ENCODE results near the gene LRRC8D.

LRRC8D gene

GRCh38 chr1:89890085-89890752 is 69.4 kb downstream of the LRRC8D start:
- POLR2A ChIA-PET = no interaction called here
- no peak for TF ChIP-seq ELF4 (IDR thresholded peaks at IDR 0.05)
- TF ChIP-seq L3MBTL2 (conservative IDR thresholded peaks at IDR 0.05) = no peak
- TF ChIP-seq FOXA1 (IDR thresholded peaks at IDR 0.05) = no peak
- TF ChIP-seq FOXM1 (IDR thresholded peaks at IDR 0.05; ENCODE audit: borderline replicate concordance) = no peak
- TF ChIP-seq FOXK2 (IDR thresholded peaks at IDR 0.05) = no peak
- peak; percentile 42 for TF ChIP-seq PKNOX1 (IDR thresholded peaks at IDR 0.05)
- no peak for TF ChIP-seq SUZ12 (IDR thresholded peaks at IDR 0.05)
- DNase-seq (ENCODE audit: extremely low spot score) = peak; percentile 47
- CTCF ChIA-PET = no interaction called here

- no peak for DNase-seq (ENCODE audit: extremely low spot score)
- no peak for TF ChIP-seq FOXK2 (IDR thresholded peaks at IDR 0.05)
- ChIA-PET POLR2A (no interaction called here), CTCF (no interaction called here)
Measured at GRCh38 chr1:89892816-89893215, 72.0 kb downstream of the LRRC8D start.

- CTCF ChIA-PET = interaction anchor here (0.6 kb wide), 1 partner anchor 722 kb away, joined by 3 read pairs; no protein-coding TSS in a partner anchor
- no peak for DNase-seq (ENCODE audit: extremely low spot score)
- POLR2A ChIA-PET = interaction anchor here (1.0 kb wide), 1 partner anchor 72 kb away, joined by 3 read pairs; no protein-coding TSS in a partner anchor
- TF ChIP-seq BHLHE40 (IDR thresholded peaks at IDR 0.05; ENCODE audit: borderline replicate concordance) (no peak), ZNF384 (IDR thresholded peaks at IDR 0.05) (no peak), SP1 (IDR thresholded peaks at IDR 0.05) (no peak), L3MBTL2 (conservative IDR thresholded peaks at IDR 0.05) (no peak), ELF4 (IDR thresholded peaks at IDR 0.05) (no peak), LEF1 (IDR thresholded peaks at IDR 0.05; ENCODE audit: borderline replicate concordance) (no peak), CTBP1 (IDR thresholded peaks at IDR 0.05; ENCODE audit: borderline replicate concordance) (no peak), FOXK2 (IDR thresholded peaks at IDR 0.05) (no peak), ARNT (IDR thresholded peaks at IDR 0.05) (no peak), FOXM1 (IDR thresholded peaks at IDR 0.05; ENCODE audit: borderline replicate concordance) (no peak), SUZ12 (IDR thresholded peaks at IDR 0.05) (no peak), HDGF (IDR thresholded peaks at IDR 0.05; ENCODE audit: borderline replicate concordance) (no peak), TARDBP (IDR thresholded peaks at IDR 0.05) (no peak)
Measured at GRCh38 chr1:89894210-89895201, 73.7 kb downstream of the LRRC8D start.

GRCh38 chr1:89896105-89896942 is 75.5 kb downstream of the LRRC8D start:
- TF ChIP-seq SP1 (IDR thresholded peaks at IDR 0.05) = no peak
- no peak for TF ChIP-seq TARDBP (IDR thresholded peaks at IDR 0.05)
- no peak for TF ChIP-seq ELF4 (IDR thresholded peaks at IDR 0.05)
- TF ChIP-seq ZNF384 (IDR thresholded peaks at IDR 0.05) = no peak
- no peak for TF ChIP-seq L3MBTL2 (conservative IDR thresholded peaks at IDR 0.05)
- TF ChIP-seq HDGF (IDR thresholded peaks at IDR 0.05; ENCODE audit: borderline replicate concordance) = no peak
- no peak for TF ChIP-seq FOXA1 (IDR thresholded peaks at IDR 0.05)
- TF ChIP-seq FOXM1 (IDR thresholded peaks at IDR 0.05; ENCODE audit: borderline replicate concordance) = no peak
- TF ChIP-seq SUZ12 (IDR thresholded peaks at IDR 0.05) = no peak
- TF ChIP-seq FOXK2 (IDR thresholded peaks at IDR 0.05) = no peak
- TF ChIP-seq ARNT (IDR thresholded peaks at IDR 0.05) = no peak
- TF ChIP-seq CTBP1 (IDR thresholded peaks at IDR 0.05; ENCODE audit: borderline replicate concordance) = no peak
- no peak for TF ChIP-seq BHLHE40 (IDR thresholded peaks at IDR 0.05; ENCODE audit: borderline replicate concordance)
- no peak for TF ChIP-seq NFRKB (IDR thresholded peaks at IDR 0.05)
- DNase-seq (ENCODE audit: extremely low spot score) = no peak
- POLR2A ChIA-PET = no interaction called here
- CTCF ChIA-PET = interaction anchor here (0.8 kb wide), 1 partner anchor 53 kb away, joined by 3 read pairs; no protein-coding TSS in a partner anchor

- ChIA-PET POLR2A (no interaction called here), CTCF (no interaction called here)
- no peak for DNase-seq (ENCODE audit: extremely low spot score)
- no peak for TF ChIP-seq ZNF384 (IDR thresholded peaks at IDR 0.05)
Measured at GRCh38 chr1:89897347-89898133, 76.7 kb downstream of the LRRC8D start.

- POLR2A ChIA-PET = no interaction called here
- DNase-seq (ENCODE audit: extremely low spot score) = no peak
- TF ChIP-seq TARDBP (IDR thresholded peaks at IDR 0.05) (no peak), SUZ12 (IDR thresholded peaks at IDR 0.05) (no peak), ELF4 (IDR thresholded peaks at IDR 0.05) (no peak), HDGF (IDR thresholded peaks at IDR 0.05; ENCODE audit: borderline replicate concordance) (no peak), BHLHE40 (IDR thresholded peaks at IDR 0.05; ENCODE audit: borderline replicate concordance) (no peak), ARNT (IDR thresholded peaks at IDR 0.05) (no peak), FOXK2 (IDR thresholded peaks at IDR 0.05) (no peak)
- CTCF ChIA-PET = no interaction called here
Measured at GRCh38 chr1:89898150-89898549, 77.3 kb downstream of the LRRC8D start.

Data from HEK293T (cell line).